Right lobe of liver (tissue), 4 donors: Measurements from ENCODE around the gene MAPK4.
"Not testable (repeated sequence)": the region's sequence is repeated elsewhere in the genome, so short reads cannot be mapped to it uniquely, and the experiment has no call there.

ENCODE experiments used
- POLR2A ChIP-seq: fragments of 450-650 bp; IDR thresholded peaks from one replicate; pipeline ENCODE4 v1.6.1; 2017; ENCODE audit warnings: antibody characterized with exemption, mild to moderate bottlenecking
- TF ChIP-seq, protein P1 (sequence below), 4 donors: fragments of 200-600 bp in 3 of 4; fragments of 450-650 bp in 1 of 4; IDR thresholded peaks; one replicate each; pipeline versions ENCODE4 v1.5.1 to v1.8.0; 2016 to 2022; ENCODE audit warnings: antibody characterized with exemption in 4 of 4, mild to moderate bottlenecking in 2 of 4
- donor health status: DM: no; HTN: no; CAD: no.
- donor health status: DM: no; HTN: no; CAD: no.
- donor health status: DM: no; HTN: yes; CAD: no.

GRCh38 chr18:50779021-50779420, 219.1 kb downstream of the MAPK4 start:
- not testable (repeated sequence) for TF ChIP-seq POLR2A
- TF ChIP-seq, protein P1, sequence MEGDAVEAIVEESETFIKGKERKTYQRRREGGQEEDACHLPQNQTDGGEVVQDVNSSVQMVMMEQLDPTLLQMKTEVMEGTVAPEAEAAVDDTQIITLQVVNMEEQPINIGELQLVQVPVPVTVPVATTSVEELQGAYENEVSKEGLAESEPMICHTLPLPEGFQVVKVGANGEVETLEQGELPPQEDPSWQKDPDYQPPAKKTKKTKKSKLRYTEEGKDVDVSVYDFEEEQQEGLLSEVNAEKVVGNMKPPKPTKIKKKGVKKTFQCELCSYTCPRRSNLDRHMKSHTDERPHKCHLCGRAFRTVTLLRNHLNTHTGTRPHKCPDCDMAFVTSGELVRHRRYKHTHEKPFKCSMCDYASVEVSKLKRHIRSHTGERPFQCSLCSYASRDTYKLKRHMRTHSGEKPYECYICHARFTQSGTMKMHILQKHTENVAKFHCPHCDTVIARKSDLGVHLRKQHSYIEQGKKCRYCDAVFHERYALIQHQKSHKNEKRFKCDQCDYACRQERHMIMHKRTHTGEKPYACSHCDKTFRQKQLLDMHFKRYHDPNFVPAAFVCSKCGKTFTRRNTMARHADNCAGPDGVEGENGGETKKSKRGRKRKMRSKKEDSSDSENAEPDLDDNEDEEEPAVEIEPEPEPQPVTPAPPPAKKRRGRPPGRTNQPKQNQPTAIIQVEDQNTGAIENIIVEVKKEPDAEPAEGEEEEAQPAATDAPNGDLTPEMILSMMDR (IDR thresholded peaks at IDR 0.05): not testable (repeated sequence)
